ENCODE measurements around the gene BCL2L11. TPM values are rescaled to one million over a fixed set of nuclear protein-coding genes. Genes with fewer than 3 reads are reported as not detected.
A peak's percentile ranks its signal among the peaks of the same experiment; 100 is the strongest.

The BCL2L11 gene
- total RNA-seq, 4 donors from 2014 or later: 8.8 to 41.8 (median 36.1) TPM

DNA sequence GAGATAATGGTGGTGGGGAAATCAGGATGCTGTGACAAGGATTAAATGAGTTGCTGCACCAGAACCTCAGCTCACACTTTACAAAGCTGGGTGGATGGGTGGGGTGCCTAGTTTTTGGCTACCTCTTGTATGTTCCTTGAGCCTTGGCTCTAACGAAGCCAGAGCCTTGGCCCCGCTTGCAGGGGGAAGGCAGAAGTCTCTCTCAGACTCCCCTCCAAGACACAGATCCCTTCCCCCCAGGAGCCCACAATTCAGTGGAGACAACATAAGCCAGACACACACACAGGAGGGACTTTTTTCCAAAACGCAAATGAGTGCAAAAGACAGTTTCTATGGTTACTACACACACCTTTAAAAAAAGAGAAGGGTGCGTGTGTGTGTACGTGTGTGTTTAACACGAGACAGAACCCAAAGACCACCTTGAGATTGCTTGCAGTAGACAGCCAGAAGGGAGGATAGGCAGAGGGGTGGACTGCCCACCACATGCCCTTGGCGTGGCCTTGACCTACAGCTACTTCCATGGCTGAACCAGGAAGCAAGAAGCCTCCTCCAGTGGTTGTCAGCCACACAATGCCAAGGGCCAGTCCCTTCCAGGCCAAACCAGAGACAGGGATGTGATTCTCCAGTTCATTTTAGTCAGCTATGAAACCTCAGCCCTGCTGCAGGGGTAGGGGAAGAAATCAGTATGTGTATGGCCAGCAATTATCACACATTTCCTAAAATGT is 70.3 kb downstream of the BCL2L11 start:
- WGBS, 2 donors (ENCODE audit: low coverage in 1 of 2): 84% methylated on average over 7 of the region's 7 CpGs; no CpG with 5 or more reads in 1 of the 2 donors

DNA sequence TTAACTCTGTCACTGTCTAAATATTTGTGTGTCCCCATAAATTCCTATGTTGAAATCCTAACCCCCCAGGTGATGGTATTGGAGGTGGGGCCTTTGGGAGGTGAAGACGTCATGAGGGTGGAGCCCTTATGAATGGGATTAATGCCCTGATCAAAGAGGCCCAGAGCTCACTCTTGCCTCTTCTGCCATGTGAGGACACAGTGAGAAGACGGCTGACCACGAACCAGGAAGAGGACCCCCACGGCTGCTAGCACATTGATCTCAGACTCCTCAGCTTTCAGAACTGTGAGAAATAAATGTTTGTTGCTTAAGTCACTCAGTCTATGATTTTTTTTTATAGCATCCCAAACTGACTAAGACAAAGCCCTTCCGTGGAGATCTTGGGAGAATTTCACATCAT is 71.2 kb downstream of the BCL2L11 start:
- Histone ChIP-seq H3K27me3 (no peaks in the 10 kb centered on the region), H3K4me3 (no peak overlapping the region), H3K36me3 (no peaks in the 10 kb centered on the region), H3K27ac (no peak overlapping the region), H3K9me3 (no peaks in the 10 kb centered on the region), H3K4me1 (no peaks in the 10 kb centered on the region)
- in situ Hi-C loops (cut with MboI; ENCODE audit: low pct_ligation_motif_present in 1 of 4, low pct_unique_long_range_greater_than_20kb in 1 of 4, low sequenced_read_pairs in 3 of 4): no loop called here
- intact Hi-C loops (cut with DNase I; ENCODE audit: low total_unique reads): no loop called here
- TF ChIP-seq POLR2AphosphoS5 (IDR thresholded peaks at IDR 0.05) (no peak), EP300 (IDR thresholded peaks at IDR 0.05; ENCODE audit: low read depth) (no peak), POLR2A (IDR thresholded peaks at IDR 0.05) (no peak)
- TF ChIP-seq, protein P1, sequence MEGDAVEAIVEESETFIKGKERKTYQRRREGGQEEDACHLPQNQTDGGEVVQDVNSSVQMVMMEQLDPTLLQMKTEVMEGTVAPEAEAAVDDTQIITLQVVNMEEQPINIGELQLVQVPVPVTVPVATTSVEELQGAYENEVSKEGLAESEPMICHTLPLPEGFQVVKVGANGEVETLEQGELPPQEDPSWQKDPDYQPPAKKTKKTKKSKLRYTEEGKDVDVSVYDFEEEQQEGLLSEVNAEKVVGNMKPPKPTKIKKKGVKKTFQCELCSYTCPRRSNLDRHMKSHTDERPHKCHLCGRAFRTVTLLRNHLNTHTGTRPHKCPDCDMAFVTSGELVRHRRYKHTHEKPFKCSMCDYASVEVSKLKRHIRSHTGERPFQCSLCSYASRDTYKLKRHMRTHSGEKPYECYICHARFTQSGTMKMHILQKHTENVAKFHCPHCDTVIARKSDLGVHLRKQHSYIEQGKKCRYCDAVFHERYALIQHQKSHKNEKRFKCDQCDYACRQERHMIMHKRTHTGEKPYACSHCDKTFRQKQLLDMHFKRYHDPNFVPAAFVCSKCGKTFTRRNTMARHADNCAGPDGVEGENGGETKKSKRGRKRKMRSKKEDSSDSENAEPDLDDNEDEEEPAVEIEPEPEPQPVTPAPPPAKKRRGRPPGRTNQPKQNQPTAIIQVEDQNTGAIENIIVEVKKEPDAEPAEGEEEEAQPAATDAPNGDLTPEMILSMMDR (IDR thresholded peaks at IDR 0.05): no peak
- 68 to 86% methylated on average over 1 to 5 of the region's 5 CpGs for WGBS, 2 donors (ENCODE audit: low coverage in 1 of 2)
- no peak for DNase-seq

More for the DNA sequence above, 70.3 kb downstream of the BCL2L11 start:
- Histone ChIP-seq H3K4me1 (peaks cover 0 to 7% (median 4%) of the 10 kb centered on the region in 4 donors), H3K27me3 (no peaks in the 10 kb centered on the region), H3K27ac (no peak overlapping the region), H3K9me3 (no peaks in the 10 kb centered on the region), H3K4me3 (no peak overlapping the region), H3K36me3 (no peaks in the 10 kb centered on the region)
- TF ChIP-seq EP300 (IDR thresholded peaks at IDR 0.05; ENCODE audit: low read depth) (no peak), POLR2A (IDR thresholded peaks at IDR 0.05) (no peak)
- TF ChIP-seq, protein P1 (IDR thresholded peaks at IDR 0.05): no peak
- intact Hi-C loops (cut with DNase I; ENCODE audit: low total_unique reads) (no loop called here), in situ Hi-C loops (cut with MboI; ENCODE audit: low pct_ligation_motif_present in 1 of 4, low pct_unique_long_range_greater_than_20kb in 1 of 4, low sequenced_read_pairs in 3 of 4) (no loop called here)
- DNase-seq: no peak

DNA sequence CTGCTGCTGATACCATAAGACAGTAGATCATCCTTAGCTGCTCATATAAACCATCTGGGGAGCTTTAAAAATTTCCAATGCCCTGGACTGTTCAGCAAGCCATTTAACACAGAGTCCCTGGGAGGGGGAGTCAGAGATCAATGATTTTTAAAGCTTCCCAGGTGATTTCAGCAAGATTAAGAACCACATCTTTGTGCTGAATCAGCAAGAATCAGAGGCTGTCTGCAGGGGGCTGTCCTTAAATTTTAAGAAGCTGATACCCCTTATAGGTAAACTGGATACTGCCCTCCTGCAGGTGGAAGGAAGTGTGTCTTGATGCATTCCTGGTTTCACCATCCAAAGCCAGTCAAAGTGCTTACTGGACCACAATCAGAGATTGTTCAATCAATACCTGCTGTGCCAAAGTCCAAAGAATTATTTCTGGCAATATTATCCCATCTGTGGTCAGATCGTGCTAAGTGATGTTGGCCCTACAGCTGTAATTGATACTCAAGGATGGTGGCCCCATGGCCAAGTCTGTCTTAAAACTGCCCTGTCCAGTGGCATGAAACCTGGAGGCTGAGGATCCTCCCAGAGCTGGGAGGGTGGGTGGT is 72.2 kb downstream of the BCL2L11 start:
- Histone ChIP-seq H3K27me3 (no peaks in the 10 kb centered on the region), H3K4me1 (no peaks in the 10 kb centered on the region), H3K36me3 (no peaks in the 10 kb centered on the region), H3K4me3 (no peak overlapping the region), H3K9me3 (no peaks in the 10 kb centered on the region), H3K27ac (no peak overlapping the region)
- WGBS, 2 donors (ENCODE audit: low coverage in 1 of 2): 93% methylated on average over 1 of the region's 1 CpG; no CpG with 5 or more reads in 1 of the 2 donors
- in situ Hi-C loops (cut with MboI; ENCODE audit: low pct_ligation_motif_present in 1 of 4, low pct_unique_long_range_greater_than_20kb in 1 of 4, low sequenced_read_pairs in 3 of 4): no loop called here
- no peak for DNase-seq
- intact Hi-C loops (cut with DNase I; ENCODE audit: low total_unique reads): no loop called here
- no peak for TF ChIP-seq EP300 (IDR thresholded peaks at IDR 0.05; ENCODE audit: low read depth)
- TF ChIP-seq POLR2AphosphoS5 (IDR thresholded peaks at IDR 0.05): no peak
- TF ChIP-seq, protein P1 (IDR thresholded peaks at IDR 0.05): no peak
- TF ChIP-seq POLR2A (IDR thresholded peaks at IDR 0.05): no peak

DNA sequence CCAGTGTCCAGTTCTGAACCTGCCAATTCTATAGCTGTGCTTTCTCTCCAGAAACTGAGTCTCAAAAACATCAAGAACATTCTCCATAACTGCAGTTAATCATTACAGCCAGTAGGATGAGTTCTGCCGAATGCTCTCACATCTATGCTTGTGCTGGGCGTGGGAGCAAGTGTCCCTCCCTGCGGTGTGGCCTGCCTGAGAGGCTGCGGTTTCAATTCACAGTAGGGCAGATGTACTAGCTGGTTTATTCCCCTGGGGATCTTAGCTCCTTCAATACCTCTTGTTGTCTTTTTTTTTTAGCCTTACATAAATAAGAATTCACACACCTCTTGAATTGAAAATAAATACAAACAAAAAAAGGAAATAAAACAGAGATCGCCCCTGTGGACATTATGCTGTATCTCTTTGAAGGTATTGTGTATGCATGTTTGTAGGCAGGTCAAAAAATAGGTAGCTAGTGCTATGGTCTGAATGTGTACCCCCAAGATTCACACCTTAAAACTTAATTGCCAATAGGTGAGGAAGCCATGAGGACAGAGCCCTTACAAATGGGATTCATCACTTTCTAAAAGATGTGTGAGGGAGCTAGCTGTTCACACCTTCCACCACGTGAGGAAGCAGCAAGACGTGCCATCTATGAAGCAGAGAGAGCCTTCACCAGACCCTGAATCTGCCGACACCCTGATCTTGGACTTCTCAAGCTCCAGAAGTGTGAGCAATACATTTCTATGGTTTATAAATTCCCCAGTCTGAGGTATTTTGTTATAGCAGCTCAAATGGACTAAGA is 74.3 kb downstream of the BCL2L11 start:
- no peak overlapping the region for H3K27ac ChIP-seq
- DNase-seq: peak; percentile 52
- WGBS, 2 donors (ENCODE audit: low coverage in 1 of 2): 67 to 88% methylated on average over 1 to 8 of the region's 8 CpGs
- intact Hi-C loops (cut with DNase I; ENCODE audit: low total_unique reads): no loop called here
- H3K27me3 ChIP-seq: no peaks in the 10 kb centered on the region
- no peaks in the 10 kb centered on the region for H3K4me1 ChIP-seq
- no peaks in the 10 kb centered on the region for H3K36me3 ChIP-seq
- H3K4me3 ChIP-seq: no peak overlapping the region
- in situ Hi-C loops (cut with MboI; ENCODE audit: low pct_ligation_motif_present in 1 of 4, low pct_unique_long_range_greater_than_20kb in 1 of 4, low sequenced_read_pairs in 3 of 4): no loop called here
- no peaks in the 10 kb centered on the region for H3K9me3 ChIP-seq
- TF ChIP-seq POLR2AphosphoS5 (IDR thresholded peaks at IDR 0.05): no peak
- TF ChIP-seq, protein P1 (IDR thresholded peaks at IDR 0.05): peak in 3 of 5 experiments; percentile 15 to 42 (median 27)

All from transverse colon (tissue), 4 donors.